GM12872 (cell line): ENCODE data around the gene SEMA6A.

Experiments
- TF ChIP-seq, protein P1 (sequence below): IDR thresholded peaks from 3 replicates; pipeline ENCODE4 v1.5.1; 2011; ENCODE audit warnings: low read depth, mild to moderate bottlenecking, low read length, moderate library complexity; ENCODE audit not compliant: insufficient read depth

Gene SEMA6A

GRCh38 chr5:116446356-116447005 lies 128.1 kb downstream of the SEMA6A start:
- TF ChIP-seq, protein P1, sequence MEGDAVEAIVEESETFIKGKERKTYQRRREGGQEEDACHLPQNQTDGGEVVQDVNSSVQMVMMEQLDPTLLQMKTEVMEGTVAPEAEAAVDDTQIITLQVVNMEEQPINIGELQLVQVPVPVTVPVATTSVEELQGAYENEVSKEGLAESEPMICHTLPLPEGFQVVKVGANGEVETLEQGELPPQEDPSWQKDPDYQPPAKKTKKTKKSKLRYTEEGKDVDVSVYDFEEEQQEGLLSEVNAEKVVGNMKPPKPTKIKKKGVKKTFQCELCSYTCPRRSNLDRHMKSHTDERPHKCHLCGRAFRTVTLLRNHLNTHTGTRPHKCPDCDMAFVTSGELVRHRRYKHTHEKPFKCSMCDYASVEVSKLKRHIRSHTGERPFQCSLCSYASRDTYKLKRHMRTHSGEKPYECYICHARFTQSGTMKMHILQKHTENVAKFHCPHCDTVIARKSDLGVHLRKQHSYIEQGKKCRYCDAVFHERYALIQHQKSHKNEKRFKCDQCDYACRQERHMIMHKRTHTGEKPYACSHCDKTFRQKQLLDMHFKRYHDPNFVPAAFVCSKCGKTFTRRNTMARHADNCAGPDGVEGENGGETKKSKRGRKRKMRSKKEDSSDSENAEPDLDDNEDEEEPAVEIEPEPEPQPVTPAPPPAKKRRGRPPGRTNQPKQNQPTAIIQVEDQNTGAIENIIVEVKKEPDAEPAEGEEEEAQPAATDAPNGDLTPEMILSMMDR: no peak

DNA sequence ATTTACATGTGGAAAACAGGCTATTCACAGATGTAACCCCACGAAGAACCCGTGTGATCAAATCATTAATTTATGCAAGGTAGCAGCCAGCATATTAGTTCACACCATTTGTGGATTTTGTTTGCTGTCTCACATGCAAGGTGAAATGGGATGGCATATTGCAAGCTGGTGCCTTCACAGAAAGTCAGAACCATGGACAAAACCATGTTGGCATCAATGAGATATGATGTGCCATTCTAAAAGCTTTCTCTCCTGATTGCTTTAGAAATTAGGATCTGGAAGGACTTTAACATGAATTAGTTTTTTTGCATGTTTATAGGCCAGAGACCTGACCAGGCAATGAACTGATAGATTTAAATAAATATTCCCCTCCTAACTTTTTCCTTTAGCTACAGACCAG lies 129.3 kb downstream of the SEMA6A start:
- TF ChIP-seq, protein P1: no peak

DNA sequence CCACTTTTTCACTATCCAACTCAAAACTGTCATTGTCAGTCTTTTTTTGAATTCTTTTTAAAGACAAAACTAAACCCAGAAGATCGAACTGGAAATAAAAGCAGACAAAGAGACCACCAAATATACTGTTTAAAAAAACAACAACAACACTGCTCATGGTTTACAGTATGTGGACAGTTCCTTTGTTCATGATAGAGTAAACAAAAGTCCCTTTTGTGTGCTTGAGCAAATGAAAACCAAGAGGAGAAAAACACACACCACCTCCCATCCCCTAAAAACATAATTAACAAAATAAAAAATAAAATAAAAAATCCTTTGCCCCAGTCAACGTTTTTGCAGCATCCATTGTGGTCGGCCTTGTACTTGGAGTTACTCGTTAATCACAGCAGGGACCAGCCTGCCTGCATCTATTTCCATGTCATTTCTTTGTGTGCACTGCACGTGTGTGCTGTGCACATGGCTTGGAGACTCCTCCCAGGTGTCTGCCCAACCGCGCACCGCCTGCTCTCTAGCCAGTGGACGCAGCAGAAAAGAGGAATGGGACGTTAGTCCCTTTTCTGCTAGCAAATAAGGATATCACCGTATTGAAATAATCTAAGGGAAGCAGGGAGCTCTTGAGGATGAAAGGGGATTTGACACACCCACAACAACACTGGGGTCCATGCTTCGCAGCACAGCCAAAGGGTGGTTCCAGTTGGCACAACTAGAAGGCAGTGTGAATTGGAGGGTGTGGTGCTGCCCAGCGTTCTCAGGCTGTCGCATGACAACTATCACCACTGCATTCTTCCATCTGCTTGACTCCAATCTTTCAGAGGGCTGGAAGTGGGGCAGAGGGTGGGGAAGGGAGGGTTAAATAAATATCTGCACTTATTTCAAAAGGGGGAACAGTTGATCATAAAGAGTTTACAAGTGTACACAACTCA lies 130.0 kb downstream of the SEMA6A start:
- TF ChIP-seq, protein P1: no peak

DNA sequence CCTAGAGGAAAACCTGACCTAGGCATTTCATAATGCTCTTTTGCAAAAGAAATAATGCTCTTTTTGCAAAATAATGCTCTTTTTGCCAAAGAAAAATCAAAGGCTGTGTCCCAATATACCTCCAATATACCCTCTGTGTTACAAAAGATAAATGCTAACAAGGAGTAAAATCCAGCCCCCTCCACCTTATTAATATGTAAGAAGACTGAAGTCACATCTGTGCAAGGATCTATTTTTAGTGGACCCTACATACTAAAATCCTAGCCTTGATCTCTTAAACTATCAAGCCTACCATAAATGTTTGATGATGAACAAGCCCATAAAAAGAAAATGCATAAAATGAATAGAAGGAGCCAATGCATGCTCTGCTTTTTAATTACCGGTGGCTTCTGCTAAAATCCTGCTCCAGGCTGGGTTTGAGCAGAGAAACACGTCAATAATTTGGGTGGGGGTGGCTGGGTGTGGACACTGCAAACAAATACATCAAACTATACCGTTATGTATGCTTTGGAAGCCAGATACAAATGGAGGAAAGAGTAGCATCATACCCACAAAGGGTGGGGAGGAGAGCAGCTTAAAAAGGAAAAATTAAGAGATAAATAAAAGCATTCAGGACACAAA lies 131.6 kb downstream of the SEMA6A start:
- TF ChIP-seq, protein P1: no peak

GRCh38 chr5:116442095-116442534 lies 132.5 kb downstream of the SEMA6A start:
- TF ChIP-seq, protein P1: no peak

DNA sequence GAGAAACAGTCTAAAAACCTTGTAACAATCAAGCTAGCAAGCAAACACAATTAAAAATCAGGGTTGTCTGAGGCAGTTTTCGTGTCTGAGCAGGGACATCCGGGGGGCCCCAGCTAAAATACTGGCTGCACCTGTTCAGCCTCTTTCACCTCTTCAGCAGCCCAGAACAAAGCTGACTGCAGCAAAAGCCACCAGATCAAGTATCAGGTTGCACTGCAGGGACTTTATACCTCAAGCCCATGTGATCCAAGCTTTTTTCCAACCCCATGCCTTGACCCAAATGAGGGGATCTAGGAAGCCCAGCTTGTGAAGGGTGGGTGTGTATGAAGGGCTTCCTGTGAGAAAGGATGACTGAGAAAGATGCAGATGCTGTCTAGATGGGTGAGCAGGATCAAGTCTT lies 133.4 kb downstream of the SEMA6A start:
- TF ChIP-seq, protein P1: no peak

DNA sequence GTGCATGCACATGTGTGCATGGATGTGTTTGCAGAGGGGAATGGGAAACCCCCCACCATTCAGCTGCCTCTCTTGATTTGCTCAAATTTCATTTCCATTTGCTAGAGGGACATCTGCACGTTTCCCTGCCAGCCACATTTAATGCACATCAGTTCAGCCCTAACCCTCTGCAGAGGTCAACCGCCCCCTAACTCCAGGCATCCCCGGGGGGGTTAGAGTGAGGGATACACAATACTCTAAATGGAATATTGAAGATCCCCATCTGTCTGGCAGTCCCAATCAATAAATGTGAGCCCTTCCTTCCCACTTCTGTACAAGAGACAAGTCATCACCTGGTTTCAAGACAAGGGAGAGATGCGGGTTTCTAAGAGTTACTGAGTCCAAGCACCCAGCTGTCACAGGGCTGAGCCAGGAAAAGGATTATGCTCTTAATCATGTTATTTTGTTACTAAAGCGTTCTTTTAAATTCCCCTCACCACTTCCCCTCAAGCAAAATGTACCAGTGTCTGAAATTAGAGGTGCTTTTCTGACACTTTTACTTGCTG lies 134.1 kb downstream of the SEMA6A start:
- TF ChIP-seq, protein P1: no peak
